HG03064 (cell line): ENCODE measurements around the gene PNKP.

Experiments used
- ATAC-seq: cut with Tn5 transposase; IDR thresholded peaks from one replicate; pipeline ENCODE4 v1.9.1; 2021; ENCODE audit warnings: low read depth; ENCODE audit not compliant: unreplicated experiment

Gene PNKP

DNA sequence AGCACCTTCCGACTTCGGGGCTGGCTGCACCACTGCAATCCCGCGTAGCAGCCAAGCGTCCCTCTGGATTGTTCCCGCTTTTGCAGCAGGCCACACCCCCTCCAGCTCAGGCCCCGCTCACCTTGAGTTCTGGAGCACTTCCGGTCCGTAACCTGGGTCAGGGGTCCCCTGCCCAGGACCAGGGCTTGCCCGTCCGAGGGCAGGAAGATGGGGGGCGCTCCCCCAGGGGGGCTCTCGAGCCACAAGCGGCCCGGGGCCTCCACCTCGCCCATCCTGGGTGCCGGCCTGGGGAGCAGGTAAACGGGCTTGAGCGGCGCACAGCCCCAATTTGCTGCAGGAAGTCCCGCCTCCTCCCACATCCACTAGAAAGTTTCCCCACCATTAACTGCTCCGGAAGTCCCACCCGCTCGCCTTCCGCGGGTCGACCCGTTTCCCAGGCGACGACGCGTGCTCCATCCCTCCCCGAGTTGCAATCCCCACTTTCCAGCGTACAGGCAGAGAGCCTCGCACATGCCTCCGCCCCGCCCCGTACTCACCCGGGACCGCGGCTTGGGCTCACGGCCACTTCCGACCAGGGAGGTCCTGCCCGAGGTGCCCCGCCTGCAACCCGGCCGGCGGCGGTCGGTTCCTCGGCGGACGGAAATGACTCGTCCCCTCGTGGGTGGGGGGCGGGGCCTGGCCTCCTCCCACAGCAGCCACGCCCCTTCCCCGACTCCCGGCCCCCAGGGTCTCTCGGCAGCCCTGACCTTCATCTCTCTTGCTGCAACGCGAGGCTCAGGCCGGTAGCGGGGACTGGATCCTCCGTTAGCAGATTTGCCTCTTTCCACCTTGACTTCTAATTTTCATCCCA is at the start of gene PNKP:
Gene PNKP, minus strand, starts transcription at position 644 of the 850 bp plus-strand sequence. Its CDS starts 372 bp downstream, at position 272.
- ATAC-seq = peak; percentile 36

DNA sequence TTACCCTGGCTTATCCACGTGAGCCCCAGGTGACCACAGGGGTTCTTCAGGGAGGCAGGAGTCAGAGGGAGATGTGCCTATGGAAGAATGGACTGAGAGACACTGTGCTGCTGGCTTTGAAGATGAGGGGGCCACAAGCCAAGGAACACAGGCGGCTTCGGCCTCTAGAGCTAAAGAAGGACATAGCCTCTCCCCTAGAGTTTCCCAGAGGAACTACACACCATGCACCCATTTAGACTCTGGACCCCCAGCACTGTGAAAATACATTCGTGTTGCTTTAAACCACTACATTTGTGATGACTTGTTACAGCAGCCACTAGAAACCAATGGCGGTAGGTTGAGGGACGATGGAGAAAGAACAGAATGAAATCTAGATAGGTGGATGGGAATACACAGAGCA is 47.9 kb upstream of the PNKP start:
- no peak for ATAC-seq

DNA sequence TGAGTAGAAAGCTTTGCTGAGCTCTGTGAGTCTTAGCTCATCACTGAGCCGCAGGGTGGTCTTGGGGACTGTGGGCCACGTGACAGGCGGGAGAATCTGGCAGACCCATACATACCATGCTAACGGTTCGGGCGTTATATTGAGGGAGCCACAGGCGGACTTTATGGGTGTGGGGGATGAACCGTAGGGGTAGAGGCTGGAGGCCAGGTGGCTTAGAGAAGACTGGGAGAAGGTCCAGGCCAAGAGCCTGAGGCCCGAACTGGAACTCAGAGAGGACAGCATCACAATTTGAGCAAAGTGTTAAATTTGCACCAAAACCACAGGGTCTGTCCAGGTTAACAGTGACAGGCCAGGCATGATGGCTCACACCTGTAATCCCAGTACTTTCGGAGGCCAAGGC is 46.3 kb upstream of the PNKP start:
- no peak for ATAC-seq

DNA sequence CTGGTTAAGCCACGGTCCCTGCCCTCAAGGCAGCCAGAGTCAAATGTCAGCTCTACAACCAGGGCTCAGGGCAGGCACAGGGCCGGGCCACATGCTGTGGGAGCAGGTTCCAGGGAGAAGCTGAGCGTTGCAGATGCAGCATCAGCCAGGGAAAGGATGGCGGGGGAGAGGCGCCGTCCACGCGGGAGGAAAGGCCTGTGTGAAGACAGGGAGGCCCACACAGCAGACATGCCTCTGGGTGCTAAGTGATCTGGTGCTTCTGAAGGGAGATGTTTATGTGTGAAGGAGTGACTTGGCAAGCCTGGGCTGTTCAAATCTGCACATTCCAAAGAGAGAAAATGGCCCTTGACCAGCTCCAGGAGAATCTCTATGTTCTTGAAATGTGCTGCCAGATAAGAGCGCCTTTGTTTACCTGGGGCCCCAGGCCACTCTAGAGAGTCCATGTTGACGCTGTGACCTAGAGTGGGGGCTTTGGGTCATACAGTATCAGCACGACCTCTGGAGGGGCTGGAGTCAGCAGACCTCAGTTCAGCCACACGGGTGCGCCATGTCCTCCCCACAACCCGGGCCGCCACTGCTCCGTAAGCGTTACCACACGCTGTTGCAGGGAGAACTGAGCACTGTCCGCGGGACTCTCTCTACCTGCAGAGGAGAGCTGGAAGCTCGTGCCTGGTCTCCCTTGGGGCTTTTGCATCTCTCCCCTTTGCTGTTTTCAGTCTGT is 45.7 kb upstream of the PNKP start:
- no peak for ATAC-seq

- ATAC-seq = no peak
Measured at GRCh38 chr19:49911381-49912145, 44.2 kb upstream of the PNKP start.

DNA sequence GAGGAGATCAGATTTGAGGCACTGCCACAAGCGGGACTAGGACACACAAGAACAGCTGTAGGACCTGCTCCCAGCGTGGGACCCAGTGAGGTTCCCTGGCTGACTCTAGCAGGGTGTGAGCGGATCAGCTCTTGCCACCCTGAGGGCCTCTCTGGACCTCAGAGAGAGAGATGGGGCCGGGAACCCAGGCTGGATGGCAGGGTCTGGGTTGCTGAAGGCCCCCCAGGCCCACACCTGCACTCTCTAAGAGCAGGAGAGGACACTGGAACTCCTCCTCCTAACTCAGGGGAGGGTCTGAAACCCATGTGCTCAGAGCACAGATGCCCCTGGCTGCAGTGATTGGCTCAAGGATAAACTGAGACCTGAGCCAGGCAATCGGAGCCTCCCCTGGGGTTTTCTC is 42.8 kb upstream of the PNKP start:
- no peak for ATAC-seq

- ATAC-seq = no peak
Measured at GRCh38 chr19:49908480-49909420, 41.4 kb upstream of the PNKP start.

DNA sequence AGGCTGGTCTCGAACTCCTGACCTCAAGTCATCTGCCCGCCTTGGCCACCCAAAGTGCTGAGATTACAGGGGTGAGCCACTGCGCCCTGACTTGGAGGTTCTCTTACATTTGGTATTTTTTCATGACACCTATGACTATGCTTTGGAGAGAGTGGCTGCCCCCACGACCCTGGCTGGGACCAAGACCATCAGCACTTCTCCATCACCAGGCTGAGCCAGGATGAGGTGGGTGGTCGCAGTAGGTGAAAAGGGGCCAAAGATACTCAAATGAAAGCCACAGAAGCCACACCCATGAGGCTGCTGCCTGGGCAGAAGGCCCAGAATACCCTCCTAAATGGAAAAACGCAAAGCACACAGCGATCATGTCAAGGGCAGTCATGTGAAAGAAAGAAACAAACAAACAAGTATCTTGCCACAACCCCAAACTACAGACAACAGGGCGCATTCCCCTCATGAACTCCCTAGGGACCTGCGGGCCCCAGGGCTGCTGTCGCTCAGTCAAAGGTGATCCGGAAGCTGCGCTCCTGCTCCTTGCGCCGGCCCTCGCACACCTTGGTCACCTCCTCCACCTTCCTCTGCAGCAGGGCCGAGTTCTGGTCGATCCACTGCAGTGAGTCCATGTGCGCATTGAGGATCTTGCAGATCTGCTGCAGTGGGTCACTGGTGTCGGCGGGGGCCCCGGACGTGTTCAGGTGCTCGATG is 40.5 kb upstream of the PNKP start:
- no peak for ATAC-seq

DNA sequence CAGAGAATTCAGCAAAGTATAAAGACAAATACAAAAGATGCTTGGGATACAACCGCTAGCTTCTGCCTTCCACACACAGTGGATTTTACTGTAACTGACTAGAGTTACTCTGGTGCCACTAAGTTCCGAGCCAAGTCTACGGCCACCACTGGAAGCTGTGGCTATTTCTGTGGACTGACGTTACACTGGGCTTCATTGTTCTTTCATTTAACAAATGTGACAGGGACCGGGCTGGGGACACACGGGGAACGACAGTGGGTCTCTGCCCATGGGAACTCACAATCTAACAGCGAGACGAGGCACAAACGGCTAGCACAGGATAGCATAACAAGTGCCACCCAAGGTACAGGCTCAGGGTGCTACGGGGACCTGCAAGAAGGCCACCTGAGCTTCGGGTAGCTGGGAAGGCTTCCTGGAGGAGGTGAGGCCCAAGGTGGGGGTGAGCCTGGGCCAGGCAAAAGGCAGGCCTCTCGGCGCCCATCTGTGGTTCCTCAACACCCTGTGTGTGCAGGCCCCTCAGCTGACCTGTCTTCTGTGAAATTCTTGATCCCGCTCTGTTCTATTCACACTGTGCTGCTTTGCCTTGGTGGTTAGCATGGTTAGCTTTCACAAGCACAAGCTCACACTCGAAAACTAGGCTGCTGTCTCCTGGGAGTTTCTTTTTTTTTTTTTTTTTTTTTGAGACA is 39.6 kb upstream of the PNKP start:
- ATAC-seq = no peak

DNA sequence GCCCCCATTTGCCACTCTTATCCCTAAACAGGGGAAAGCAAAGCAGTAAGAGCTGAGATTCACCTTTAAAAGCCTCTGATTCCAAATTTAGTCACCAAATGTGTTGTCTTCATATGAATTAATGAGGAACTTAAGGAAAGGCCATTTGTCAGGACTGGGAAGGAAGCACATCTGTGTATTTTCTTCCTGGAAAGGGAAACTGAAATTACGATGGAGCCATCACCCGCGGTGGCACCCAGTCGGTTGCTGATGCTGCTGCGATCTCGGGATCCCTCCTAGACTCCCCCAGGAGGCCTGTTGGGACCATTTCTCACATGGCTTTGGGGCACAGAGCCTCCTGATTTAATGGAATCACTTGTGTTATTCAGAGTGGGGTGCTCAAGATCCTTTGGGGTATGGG is 36.8 kb upstream of the PNKP start:
- ATAC-seq = no peak

- peak; percentile 47 for ATAC-seq
Measured at GRCh38 chr19:49896863-49897621, 29.7 kb upstream of the PNKP start, which contains the start of gene IL4I1. Gene IL4I1, minus strand, starts transcription at chr19:49896887. Its CDS starts 727 bp downstream, at chr19:49896160.

DNA sequence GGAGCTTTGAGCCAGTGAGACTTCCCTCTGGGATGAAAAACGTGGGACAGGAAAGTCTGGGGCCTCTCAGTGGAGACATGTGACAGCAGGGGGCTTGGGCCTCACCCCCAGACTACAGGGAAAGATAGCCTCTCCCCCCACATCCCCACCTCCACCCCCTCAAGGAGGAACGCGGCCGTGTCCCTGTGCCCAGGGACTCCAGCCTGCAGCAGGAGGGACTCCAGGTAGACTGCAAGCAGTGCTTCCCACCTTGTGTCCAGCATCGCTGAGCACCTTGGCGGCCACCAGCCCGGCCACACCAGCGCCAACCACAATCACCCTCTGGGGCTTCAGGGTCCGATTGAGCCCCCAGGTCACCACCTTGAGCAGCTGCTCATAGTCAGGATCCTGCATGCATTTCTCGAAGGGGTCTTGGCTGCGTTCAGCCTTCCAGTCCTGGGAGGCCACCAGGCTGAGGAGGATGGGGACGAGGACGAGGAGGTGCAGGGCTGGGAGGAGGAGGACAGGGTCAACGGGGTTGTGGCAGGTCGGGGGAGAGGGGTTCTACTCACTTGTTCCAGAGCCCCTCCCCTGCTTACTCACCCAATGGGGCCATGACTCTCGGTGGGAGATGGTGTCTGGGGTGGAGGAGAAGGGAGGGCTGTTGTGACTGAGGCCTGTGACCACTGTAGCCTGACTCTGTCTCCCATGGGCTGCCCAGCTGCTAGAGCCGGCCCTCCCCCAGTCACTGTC is 28.4 kb upstream of the PNKP start:
- ATAC-seq = no peak

DNA sequence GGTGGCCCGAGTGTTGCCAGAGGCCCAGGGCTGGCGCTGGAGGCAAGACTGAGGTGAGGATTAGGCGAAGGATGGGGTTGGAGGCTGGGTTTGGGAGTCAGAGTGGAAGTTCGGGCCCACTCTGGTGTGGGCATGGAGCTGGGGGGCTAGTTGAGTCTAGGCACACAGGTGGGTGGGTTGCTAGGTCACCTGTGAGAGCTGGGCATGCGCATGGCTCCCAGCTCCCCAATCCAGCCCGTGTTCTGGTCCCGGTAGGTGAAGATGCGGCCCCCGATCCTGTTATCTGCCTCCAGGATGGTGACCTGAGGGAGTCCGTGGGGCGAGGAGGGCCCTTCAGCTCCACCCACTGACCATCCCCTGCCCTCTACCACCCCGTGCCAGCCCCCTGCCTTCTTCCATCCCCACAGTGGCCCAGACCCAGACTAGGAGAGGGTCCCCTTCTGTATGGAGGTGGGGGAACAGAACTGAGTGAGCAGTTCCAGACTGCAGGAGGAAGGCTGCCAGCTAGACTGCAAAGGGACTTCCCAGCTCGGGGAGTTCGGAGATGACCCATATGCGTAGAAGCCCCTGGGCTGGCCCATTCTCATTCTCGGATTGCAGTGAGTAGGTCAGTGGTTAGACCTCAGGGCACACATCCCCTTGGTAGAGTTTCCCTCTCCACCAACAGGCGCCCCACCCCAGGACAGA is 27.6 kb upstream of the PNKP start:
- ATAC-seq = no peak

- ATAC-seq = no peak
Measured at GRCh38 chr19:49894011-49894664, 26.8 kb upstream of the PNKP start.

- ATAC-seq = no peak
Measured at GRCh38 chr19:49892716-49893115, 25.3 kb upstream of the PNKP start.

DNA sequence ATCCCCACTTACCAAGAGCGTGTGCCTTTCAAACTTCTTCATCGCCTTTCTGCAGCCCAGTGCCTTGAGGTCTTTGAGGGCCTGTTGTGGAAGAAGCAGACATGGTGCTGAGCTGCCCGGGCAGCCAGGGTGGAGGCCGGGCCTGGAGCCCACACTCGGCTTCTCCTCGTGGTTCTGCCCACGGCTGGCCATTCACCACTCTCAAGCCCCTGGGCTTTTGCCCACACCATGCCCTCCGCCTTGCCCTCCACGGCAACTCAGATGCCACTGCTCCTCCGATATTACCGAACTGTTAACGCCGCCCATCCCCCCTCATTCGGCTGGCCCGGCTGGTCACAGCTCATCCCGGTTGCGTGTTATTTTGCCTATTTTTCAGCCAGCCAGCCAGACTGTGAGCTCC is 24.0 kb upstream of the PNKP start:
- no peak for ATAC-seq
